A549 (cell line): ENCODE results near the gene KLHDC8B.

Source experiments
- CEBPB ChIP-seq, 2 experiments: fragments of >200 bp in 1 of 2; sonication (Bioruptor Twin) in 1 of 2; formaldehyde crosslinking in 1 of 2; IDR thresholded peaks; 2 replicates each; pipeline ENCODE4 v1.6.1; 2012 to 2016
- EP300 ChIP-seq, 2 experiments: fragments of >200 bp; sonication (Bioruptor Twin); formaldehyde crosslinking; IDR thresholded peaks; 2 replicates in 1 of 2; 3 replicates in 1 of 2; pipeline ENCODE4 v1.6.1; 2016 to 2017
- KDM1A ChIP-seq: fragments of 200-600 bp; sonication (generic); IDR thresholded peaks from 2 replicates; pipeline ENCODE4 v1.6.1; 2016; ENCODE audit warnings: low read depth, mild to moderate bottlenecking
- MAZ ChIP-seq: fragments of 150-350 bp; IDR thresholded peaks from 2 replicates; pipeline ENCODE4 v1.6.1; 2014; ENCODE audit warnings: antibody characterized with exemption, low read depth, low read length, borderline replicate concordance
- TP53 ChIP-seq: fragments of 250-450 bp; sonication (Bioruptor Pico); IDR thresholded peaks from 2 replicates; pipeline ENCODE4 v1.5.0; 2021; ENCODE audit warnings: mild to moderate bottlenecking, moderate library complexity
- ZNF302 ChIP-seq: fragments of 250-450 bp; sonication (Bioruptor Pico); IDR thresholded peaks from 2 replicates; pipeline ENCODE4 v1.9.0; 2021; ENCODE audit warnings: inconsistent platforms, mild to moderate bottlenecking, moderate library complexity
- TF ChIP-seq, protein P1 (sequence below): fragments of 150-350 bp; IDR thresholded peaks from 2 replicates; pipeline ENCODE4 v1.6.1; 2014; ENCODE audit warnings: low read depth, mild to moderate bottlenecking, low read length
- TF ChIP-seq, protein P2 (sequence below): fragments of 200-600 bp; sonication (generic); IDR thresholded peaks from 2 replicates; pipeline ENCODE4 v1.6.1; 2016; ENCODE audit warnings: antibody characterized with exemption, mild to moderate bottlenecking, moderate library complexity
- TF ChIP-seq, protein P3 (sequence below): fragments of >200 bp; sonication (Bioruptor Twin); formaldehyde crosslinking; IDR thresholded peaks from 3 replicates; pipeline ENCODE4 v1.5.1; 2016
- TF ChIP-seq, protein P4 (sequence below): fragments of 450-650 bp; IDR thresholded peaks from 2 replicates; pipeline ENCODE4 v1.6.1; 2014; ENCODE audit warnings: antibody characterized with exemption

DNA sequence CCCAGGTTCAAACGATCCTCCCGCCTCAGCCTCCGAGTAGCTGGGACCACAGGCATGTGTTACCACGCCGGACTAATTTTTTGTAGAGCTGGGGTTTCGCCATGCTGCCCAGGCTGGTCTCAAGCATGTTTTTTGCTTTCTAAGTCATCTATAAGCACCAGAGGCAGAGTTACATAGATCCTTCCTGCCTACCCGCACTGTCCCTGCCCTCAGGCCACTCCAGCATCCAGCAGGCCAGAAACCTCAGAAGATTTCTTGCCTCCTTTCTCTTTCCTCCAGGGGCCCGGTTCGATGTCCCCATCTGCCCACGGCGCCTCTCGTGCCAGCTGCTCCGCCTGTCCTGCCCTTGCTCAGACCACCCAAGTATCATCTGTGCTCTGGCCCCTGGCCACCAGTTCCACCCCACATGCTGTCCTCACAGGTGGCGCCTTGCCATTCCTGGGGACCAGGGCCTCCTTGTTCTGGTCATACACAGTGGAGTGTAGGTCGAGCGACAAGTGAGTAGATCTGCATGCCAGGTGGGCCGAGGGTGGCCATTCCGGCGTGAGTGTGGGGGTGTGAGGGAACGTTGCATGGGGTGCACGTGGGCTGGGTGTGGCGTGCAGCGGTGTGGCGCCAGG, 27.3 kb downstream of the KLHDC8B start:
- TF ChIP-seq, protein P1, sequence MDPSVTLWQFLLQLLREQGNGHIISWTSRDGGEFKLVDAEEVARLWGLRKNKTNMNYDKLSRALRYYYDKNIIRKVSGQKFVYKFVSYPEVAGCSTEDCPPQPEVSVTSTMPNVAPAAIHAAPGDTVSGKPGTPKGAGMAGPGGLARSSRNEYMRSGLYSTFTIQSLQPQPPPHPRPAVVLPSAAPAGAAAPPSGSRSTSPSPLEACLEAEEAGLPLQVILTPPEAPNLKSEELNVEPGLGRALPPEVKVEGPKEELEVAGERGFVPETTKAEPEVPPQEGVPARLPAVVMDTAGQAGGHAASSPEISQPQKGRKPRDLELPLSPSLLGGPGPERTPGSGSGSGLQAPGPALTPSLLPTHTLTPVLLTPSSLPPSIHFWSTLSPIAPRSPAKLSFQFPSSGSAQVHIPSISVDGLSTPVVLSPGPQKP, result no peak
- TF ChIP-seq KDM1A (no peak), EP300 (IDR thresholded peaks at IDR 0.05) (no peak), MAZ (no peak), CEBPB (IDR thresholded peaks at IDR 0.05) (no peak), ZNF302 (CRISPR knock-in tag) (no peak), TP53 (CRISPR knock-in tag) (no peak)
- TF ChIP-seq, protein P2, sequence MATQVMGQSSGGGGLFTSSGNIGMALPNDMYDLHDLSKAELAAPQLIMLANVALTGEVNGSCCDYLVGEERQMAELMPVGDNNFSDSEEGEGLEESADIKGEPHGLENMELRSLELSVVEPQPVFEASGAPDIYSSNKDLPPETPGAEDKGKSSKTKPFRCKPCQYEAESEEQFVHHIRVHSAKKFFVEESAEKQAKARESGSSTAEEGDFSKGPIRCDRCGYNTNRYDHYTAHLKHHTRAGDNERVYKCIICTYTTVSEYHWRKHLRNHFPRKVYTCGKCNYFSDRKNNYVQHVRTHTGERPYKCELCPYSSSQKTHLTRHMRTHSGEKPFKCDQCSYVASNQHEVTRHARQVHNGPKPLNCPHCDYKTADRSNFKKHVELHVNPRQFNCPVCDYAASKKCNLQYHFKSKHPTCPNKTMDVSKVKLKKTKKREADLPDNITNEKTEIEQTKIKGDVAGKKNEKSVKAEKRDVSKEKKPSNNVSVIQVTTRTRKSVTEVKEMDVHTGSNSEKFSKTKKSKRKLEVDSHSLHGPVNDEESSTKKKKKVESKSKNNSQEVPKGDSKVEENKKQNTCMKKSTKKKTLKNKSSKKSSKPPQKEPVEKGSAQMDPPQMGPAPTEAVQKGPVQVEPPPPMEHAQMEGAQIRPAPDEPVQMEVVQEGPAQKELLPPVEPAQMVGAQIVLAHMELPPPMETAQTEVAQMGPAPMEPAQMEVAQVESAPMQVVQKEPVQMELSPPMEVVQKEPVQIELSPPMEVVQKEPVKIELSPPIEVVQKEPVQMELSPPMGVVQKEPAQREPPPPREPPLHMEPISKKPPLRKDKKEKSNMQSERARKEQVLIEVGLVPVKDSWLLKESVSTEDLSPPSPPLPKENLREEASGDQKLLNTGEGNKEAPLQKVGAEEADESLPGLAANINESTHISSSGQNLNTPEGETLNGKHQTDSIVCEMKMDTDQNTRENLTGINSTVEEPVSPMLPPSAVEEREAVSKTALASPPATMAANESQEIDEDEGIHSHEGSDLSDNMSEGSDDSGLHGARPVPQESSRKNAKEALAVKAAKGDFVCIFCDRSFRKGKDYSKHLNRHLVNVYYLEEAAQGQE, result no peak
- TF ChIP-seq, protein P3, sequence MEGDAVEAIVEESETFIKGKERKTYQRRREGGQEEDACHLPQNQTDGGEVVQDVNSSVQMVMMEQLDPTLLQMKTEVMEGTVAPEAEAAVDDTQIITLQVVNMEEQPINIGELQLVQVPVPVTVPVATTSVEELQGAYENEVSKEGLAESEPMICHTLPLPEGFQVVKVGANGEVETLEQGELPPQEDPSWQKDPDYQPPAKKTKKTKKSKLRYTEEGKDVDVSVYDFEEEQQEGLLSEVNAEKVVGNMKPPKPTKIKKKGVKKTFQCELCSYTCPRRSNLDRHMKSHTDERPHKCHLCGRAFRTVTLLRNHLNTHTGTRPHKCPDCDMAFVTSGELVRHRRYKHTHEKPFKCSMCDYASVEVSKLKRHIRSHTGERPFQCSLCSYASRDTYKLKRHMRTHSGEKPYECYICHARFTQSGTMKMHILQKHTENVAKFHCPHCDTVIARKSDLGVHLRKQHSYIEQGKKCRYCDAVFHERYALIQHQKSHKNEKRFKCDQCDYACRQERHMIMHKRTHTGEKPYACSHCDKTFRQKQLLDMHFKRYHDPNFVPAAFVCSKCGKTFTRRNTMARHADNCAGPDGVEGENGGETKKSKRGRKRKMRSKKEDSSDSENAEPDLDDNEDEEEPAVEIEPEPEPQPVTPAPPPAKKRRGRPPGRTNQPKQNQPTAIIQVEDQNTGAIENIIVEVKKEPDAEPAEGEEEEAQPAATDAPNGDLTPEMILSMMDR, result no peak
- TF ChIP-seq, protein P4, sequence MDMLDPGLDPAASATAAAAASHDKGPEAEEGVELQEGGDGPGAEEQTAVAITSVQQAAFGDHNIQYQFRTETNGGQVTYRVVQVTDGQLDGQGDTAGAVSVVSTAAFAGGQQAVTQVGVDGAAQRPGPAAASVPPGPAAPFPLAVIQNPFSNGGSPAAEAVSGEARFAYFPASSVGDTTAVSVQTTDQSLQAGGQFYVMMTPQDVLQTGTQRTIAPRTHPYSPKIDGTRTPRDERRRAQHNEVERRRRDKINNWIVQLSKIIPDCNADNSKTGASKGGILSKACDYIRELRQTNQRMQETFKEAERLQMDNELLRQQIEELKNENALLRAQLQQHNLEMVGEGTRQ, result no peak
